Omental fat pad (tissue), 4 donors: Measurements from ENCODE around the gene IL12RB2. TPM values are rescaled to one million over a fixed set of nuclear protein-coding genes. Genes with fewer than 3 reads are reported as not detected.

Experiments
- ATAC-seq: fragments of 150-250 bp; one replicate; pipeline ENCODE4 v1.9.1; 2016; ENCODE audit warnings: mild to moderate bottlenecking, moderate library complexity; ENCODE audit not compliant: low FRiP score
- DNase-seq: peaks from one replicate; pipeline ENCODE4 v3.0.0-alpha.2; 2019; ENCODE audit warnings: low spot score
- CTCF ChIP-seq, 3 donors: fragments of 450-650 bp; IDR thresholded peaks; one replicate each; pipeline ENCODE4 v1.5.1; 2016 to 2017; ENCODE audit warnings: antibody characterized with exemption in 3 of 3, mild to moderate bottlenecking in 3 of 3, moderate library complexity in 2 of 3
- total RNA-seq, 4 donors: library from RNA; depleted of rRNA; stranded (reverse); fragments of >200 nt; gene quantifications; one replicate each; pipeline ENCODE4 v1.1.0, GENCODE V29; 2016

The IL12RB2 gene
- 1 to 10 TPM; 2.0 to 8.9 (median 6.5) TPM for total RNA-seq

GRCh38 chr1:67307251-67308060 is at the start of gene IL12RB2:
IL12RB2 (plus strand) TSS chr1:67307873; CDS start chr1:67320369, 12,496 bp downstream.
- no peak for ATAC-seq
- DNase-seq: no peak
- no peak for TF ChIP-seq CTCF (IDR thresholded peaks at IDR 0.05)

GRCh38 chr1:67261680-67262079 is 46.0 kb upstream of the IL12RB2 start:
- no peak for TF ChIP-seq CTCF (IDR thresholded peaks at IDR 0.05)
- no peak for ATAC-seq
- no peak for DNase-seq

- TF ChIP-seq CTCF (IDR thresholded peaks at IDR 0.05): no peak
- DNase-seq (no peak), ATAC-seq (no peak)
Observed at GRCh38 chr1:67262735-67263134, 44.9 kb upstream of the IL12RB2 start.

GRCh38 chr1:67264152-67264551 is 43.5 kb upstream of the IL12RB2 start:
- TF ChIP-seq CTCF (IDR thresholded peaks at IDR 0.05): no peak
- ATAC-seq (no peak), DNase-seq (no peak)

- TF ChIP-seq CTCF (IDR thresholded peaks at IDR 0.05): no peak
- DNase-seq (no peak), ATAC-seq (no peak)
Observed at GRCh38 chr1:67264899-67265298, 42.8 kb upstream of the IL12RB2 start.

GRCh38 chr1:67269061-67269460 is 38.6 kb upstream of the IL12RB2 start:
- no peak for TF ChIP-seq CTCF (IDR thresholded peaks at IDR 0.05)
- DNase-seq (no peak), ATAC-seq (no peak)

- no peak for ATAC-seq
- DNase-seq: no peak
- TF ChIP-seq CTCF (IDR thresholded peaks at IDR 0.05): no peak
Observed at GRCh38 chr1:67270541-67270940, 37.1 kb upstream of the IL12RB2 start.
